Duodenal mucosa (tissue), 2 donors: Measurements from ENCODE around the gene STYK1.

Experiments used
- H3K27ac ChIP-seq: one replicate; pipeline ENCODE4 v1.7.0; 2013; ENCODE audit warnings: low read depth, low read length
- H3K27me3 ChIP-seq, 2 donors: one replicate each; pipeline ENCODE4 v1.7.0; 2013; ENCODE audit warnings: low read length in 2 of 2, control low read depth in 1 of 2; ENCODE audit not compliant: insufficient read depth in 2 of 2, control insufficient read depth in 1 of 2
- H3K36me3 ChIP-seq, 2 donors: one replicate each; pipeline ENCODE4 v1.7.0; 2013; ENCODE audit warnings: low read length in 2 of 2, control low read depth in 1 of 2; ENCODE audit not compliant: insufficient read depth in 2 of 2, control insufficient read depth in 1 of 2
- H3K4me1 ChIP-seq, 2 donors: one replicate each; pipeline ENCODE4 v1.7.0; 2013; ENCODE audit warnings: low read length in 2 of 2, control low read depth in 1 of 2; ENCODE audit not compliant: insufficient read depth in 2 of 2, control insufficient read depth in 1 of 2
- H3K4me3 ChIP-seq, 2 donors: one replicate each; pipeline ENCODE4 v1.7.0; 2013; ENCODE audit warnings: low read length in 2 of 2, low read depth in 1 of 2
- H3K9ac ChIP-seq, 2 donors: one replicate each; pipeline ENCODE4 v1.7.0; 2013; ENCODE audit warnings: low read length in 2 of 2, low read depth in 1 of 2
- H3K9me3 ChIP-seq, 2 donors: one replicate each; pipeline ENCODE4 v1.7.0; 2013; ENCODE audit warnings: low read length in 2 of 2, control low read depth in 1 of 2; ENCODE audit not compliant: control insufficient read depth in 1 of 2

STYK1 gene

DNA sequence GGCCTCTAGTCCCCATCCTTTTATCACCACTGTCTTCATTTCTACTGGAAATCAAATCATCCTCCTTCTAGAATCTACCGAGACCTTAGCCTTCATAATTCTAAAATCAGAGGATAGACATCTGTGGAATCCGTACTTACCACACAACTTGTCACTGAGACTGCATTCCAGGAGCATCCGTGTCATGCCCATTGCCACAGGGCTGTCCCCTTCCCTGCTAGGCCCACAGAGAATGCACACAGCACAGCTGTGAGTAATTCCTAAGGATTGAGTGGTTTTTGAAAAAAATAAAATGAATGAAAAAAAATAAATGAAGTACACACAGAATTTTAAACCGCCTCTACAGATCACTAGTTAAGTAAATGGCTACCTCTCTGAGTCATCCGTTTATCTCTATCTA lies 39.4 kb downstream of the STYK1 start:
- H3K4me1 ChIP-seq: peaks cover 5 to 17% of the 10 kb centered on the region in 2 donors
- no peaks in the 10 kb centered on the region for H3K36me3 ChIP-seq
- no peaks in the 10 kb centered on the region for H3K9me3 ChIP-seq
- no peak overlapping the region for H3K27ac ChIP-seq
- H3K27me3 ChIP-seq: no peaks in the 10 kb centered on the region
- H3K9ac ChIP-seq: no peak overlapping the region
- H3K4me3 ChIP-seq: no peak overlapping the region

DNA sequence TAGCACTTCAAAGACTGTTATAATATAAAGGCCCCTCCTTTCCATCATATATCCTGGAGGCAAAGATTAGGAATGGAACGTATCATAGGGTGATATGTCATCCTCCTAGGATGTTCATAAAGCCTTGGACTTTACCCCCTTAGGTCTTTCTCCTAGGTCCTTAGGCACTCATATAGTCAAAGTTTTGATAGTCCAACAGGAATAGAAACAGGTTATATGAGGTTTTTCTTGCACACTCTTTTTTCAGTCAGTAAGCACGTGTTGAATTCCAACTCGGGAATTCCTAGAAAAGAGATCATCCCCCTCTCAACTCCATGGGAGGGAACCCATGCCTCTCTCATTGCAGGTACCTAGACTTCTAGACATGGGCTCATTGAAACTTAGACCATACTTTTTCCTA lies 40.3 kb downstream of the STYK1 start:
- no peaks in the 10 kb centered on the region for H3K36me3 ChIP-seq
- no peaks in the 10 kb centered on the region for H3K27me3 ChIP-seq
- no peak overlapping the region for H3K27ac ChIP-seq
- H3K9ac ChIP-seq: no peak overlapping the region
- H3K4me3 ChIP-seq: no peak overlapping the region
- no peaks in the 10 kb centered on the region for H3K9me3 ChIP-seq
- H3K4me1 ChIP-seq: peaks cover 5 to 9% of the 10 kb centered on the region in 2 donors

DNA sequence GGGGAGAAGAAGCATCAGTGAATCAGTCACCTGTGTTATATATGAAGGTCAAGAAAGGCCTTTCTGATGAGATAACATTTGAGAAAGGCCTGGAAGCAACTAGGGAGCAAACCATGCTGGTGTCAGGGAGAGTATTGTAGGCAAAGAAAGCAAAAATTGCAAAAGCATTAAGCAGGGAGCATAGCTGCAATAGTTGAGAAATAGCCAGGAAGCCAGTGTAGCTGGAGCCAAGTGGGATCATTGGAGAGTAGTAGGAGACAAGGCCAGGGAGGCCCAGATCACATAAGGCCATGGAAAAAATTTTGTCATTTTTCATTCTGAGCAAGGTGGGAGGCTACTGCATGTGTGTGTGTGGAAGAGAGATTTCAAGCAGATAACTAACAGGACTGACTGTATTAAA lies 41.6 kb downstream of the STYK1 start:
- Histone ChIP-seq H3K9me3 (no peaks in the 10 kb centered on the region), H3K4me1 (no peaks in the 10 kb centered on the region), H3K27ac (no peak overlapping the region), H3K36me3 (no peaks in the 10 kb centered on the region), H3K9ac (no peak overlapping the region), H3K27me3 (no peaks in the 10 kb centered on the region), H3K4me3 (no peak overlapping the region)

DNA sequence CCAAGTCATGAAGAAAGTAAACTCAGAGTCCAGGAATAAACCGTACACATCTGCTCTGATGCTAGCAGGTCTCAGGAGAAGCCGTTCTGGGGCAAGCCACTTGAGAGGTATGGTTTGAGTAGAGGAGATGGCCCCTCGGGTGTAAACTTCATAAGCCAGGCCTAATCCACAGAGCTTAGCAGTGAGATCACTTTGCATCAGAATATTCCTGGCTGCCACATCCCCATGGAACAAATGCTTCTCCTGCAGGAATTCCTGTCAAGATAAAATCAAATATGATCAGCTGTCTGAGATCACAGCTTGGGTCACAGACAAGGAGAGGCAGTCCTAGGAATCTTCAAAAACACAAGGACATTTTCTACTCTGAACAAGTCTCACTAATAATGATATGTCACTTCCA lies 49.2 kb downstream of the STYK1 start:
- Histone ChIP-seq H3K4me1 (no peaks in the 10 kb centered on the region), H3K27ac (no peak overlapping the region), H3K36me3 (peaks cover 0 to 5% of the 10 kb centered on the region in 2 donors), H3K4me3 (no peak overlapping the region), H3K9ac (no peak overlapping the region), H3K27me3 (no peaks in the 10 kb centered on the region), H3K9me3 (no peaks in the 10 kb centered on the region)

DNA sequence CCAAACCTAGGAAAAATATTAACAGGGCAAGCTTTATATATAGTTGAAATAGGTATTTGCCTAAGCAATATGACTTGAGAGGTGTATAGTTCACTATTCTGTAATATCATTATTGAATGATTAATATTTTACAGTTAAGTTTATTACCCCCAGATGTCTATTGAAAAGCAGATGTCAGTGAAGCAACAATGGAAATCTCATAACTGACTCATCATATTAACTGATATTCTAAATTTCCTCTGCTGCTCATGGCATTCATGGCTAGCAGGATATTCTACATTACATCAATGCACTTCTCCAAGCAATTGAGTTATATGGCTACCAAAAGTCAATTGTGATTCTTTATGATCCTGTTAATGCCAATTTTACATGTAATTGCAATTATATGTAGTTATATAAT lies 50.7 kb downstream of the STYK1 start:
- Histone ChIP-seq H3K4me1 (no peaks in the 10 kb centered on the region), H3K4me3 (no peak overlapping the region), H3K27me3 (no peaks in the 10 kb centered on the region), H3K27ac (no peak overlapping the region), H3K9me3 (no peaks in the 10 kb centered on the region), H3K9ac (no peak overlapping the region), H3K36me3 (peaks cover 0 to 5% of the 10 kb centered on the region in 2 donors)

DNA sequence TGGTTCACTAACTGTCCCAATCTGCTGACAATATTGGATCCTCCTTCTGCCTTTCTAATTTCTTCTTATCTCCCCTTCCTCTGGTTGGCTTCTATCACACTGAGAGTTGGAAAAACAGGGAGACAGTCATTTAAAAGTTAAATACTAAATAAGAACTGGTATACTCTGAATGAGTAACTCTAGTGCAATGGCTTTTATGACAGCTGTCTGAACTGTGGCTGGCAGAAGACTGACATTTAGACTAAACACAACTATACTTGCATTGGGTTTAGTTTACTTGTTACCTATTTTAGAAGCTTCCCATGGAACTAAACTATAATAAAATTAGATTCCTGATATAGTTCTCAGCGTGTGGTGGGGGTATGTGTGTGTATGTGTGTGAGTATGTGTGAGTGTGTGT lies 52.6 kb downstream of the STYK1 start:
- Histone ChIP-seq H3K27me3 (no peaks in the 10 kb centered on the region), H3K4me1 (no peaks in the 10 kb centered on the region), H3K9me3 (no peaks in the 10 kb centered on the region), H3K36me3 (peaks cover 0 to 5% of the 10 kb centered on the region in 2 donors), H3K9ac (no peak overlapping the region), H3K4me3 (no peak overlapping the region), H3K27ac (no peak overlapping the region)

DNA sequence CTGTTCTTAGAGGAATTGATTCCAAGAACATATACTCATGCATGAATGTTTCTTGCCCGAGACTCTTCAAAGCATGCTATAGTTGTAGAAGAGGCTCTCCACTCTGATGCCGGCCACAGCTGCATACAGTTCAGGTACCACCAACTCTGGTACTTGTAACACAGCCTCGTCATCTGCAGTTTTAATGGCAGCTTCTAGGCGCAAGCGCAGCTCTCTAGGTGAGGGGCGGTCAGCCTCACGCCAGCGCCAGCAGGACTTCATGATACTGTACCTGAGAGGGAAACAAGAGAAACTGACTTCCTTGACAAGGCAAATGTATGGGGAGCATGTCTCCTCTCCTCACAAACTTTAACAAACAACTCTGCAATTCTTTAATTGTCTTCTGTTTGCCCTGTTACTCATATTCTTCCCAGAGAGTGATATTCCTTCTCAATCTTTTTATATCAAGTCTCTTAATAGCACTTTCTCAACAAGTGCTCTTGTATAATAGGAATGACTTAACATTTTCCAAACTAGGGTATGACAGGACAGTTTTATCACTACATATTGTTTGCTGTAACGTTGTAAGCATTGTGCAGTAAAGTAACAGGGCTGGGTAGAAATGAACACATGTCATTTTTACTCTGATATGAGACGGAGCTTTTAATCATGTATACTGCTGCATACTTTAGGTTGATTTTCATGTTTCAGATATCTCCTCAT lies 53.6 kb downstream of the STYK1 start:
- H3K4me3 ChIP-seq: no peak overlapping the region
- H3K27me3 ChIP-seq: no peaks in the 10 kb centered on the region
- H3K27ac ChIP-seq: no peak overlapping the region
- no peaks in the 10 kb centered on the region for H3K9me3 ChIP-seq
- H3K9ac ChIP-seq: no peak overlapping the region
- H3K4me1 ChIP-seq: no peaks in the 10 kb centered on the region
- peaks cover 0 to 5% of the 10 kb centered on the region in 2 donors for H3K36me3 ChIP-seq

DNA sequence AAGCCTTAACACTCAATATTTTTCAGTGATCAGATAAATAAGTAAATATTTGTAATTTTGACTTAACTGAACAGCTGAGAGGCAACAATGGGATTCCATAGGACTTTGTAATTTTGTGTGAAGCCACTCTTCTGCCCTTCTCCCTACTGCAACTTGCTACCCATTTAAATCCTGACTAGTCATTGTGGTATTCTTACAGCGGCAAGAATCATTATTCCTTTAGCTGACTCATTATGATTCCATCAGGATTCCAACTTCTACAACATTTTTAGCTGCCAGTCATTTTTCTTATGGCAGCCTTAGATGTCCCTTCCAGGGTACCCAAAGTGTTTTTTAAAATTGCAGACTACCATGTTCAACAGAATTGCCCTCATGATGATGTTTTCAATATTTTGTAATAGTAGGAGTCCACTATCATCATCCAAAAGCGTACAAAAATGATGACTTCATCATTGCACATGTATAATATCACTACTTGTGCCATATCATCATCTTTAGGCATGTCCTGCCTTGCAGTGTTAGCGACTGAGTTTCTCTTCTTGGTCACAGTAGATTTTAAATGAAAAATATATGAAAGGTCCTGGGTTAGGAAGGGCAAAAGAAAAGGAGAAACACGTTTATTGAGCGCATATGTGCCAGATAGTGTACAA lies 55.4 kb downstream of the STYK1 start:
- Histone ChIP-seq H3K9ac (no peak overlapping the region), H3K4me1 (peaks cover 0 to 3% of the 10 kb centered on the region in 2 donors), H3K36me3 (peaks cover 0 to 5% of the 10 kb centered on the region in 2 donors), H3K27me3 (no peaks in the 10 kb centered on the region), H3K9me3 (no peaks in the 10 kb centered on the region), H3K4me3 (no peak overlapping the region), H3K27ac (no peak overlapping the region)

DNA sequence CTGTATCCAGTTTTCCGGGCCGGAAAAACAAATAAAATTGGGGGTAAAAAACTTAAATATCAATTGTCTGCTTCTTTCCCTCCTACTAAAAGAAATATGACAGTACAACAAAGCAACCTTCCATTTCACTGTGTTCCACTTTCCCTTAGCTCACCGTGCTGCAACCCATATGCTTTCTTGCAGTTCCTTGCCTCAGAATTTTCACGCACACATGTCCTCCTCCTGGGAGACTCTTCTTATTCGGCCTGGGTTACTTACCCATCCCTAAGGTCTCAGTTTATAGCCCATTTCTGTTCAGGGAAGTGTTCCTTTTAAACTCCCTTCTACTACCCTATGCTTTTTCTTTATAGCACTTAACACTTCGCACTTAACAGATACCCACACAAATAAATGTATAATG lies 56.0 kb downstream of the STYK1 start:
- Histone ChIP-seq H3K9ac (no peak overlapping the region), H3K4me3 (no peak overlapping the region), H3K36me3 (peaks cover 0 to 5% of the 10 kb centered on the region in 2 donors), H3K27me3 (no peaks in the 10 kb centered on the region), H3K27ac (no peak overlapping the region), H3K9me3 (no peaks in the 10 kb centered on the region), H3K4me1 (peaks cover 0 to 5% of the 10 kb centered on the region in 2 donors)

DNA sequence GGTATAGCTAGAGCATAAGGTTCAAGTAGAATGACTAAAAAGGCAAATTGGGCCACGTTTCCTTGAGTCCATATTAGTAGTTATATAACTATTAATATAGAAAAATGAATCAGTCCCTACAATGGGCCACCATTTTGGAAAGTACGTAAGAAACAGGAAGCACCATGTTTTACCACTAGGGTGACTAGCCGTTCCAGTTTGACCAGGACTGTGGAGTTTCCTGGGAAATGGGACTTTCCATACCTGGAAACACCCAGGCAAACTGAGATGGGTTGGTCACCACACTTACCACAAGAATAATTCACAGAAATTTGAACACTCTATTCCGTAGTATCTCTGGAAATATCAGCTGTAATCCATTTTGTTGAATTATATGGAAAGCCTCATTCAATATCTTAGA lies 58.3 kb downstream of the STYK1 start:
- Histone ChIP-seq H3K36me3 (peaks cover 3 to 5% of the 10 kb centered on the region in 2 donors), H3K27me3 (no peaks in the 10 kb centered on the region), H3K9me3 (no peaks in the 10 kb centered on the region), H3K27ac (no peak overlapping the region), H3K9ac (no peak overlapping the region), H3K4me1 (peaks cover 8 to 14% of the 10 kb centered on the region in 2 donors), H3K4me3 (no peak overlapping the region)
